Measurements from ENCODE around the gene XPO6. TPM values are rescaled to one million over a fixed set of nuclear protein-coding genes. Genes with fewer than 3 reads are reported as not detected.
"Not testable (repeated sequence)": the region's sequence is repeated elsewhere in the genome, so short reads cannot be mapped to it uniquely, and the experiment has no call there.

The XPO6 gene
- total and polyA plus RNA-seq, 3 donors from 2014 or later, result 216 to 283 (median 238) TPM

DNA sequence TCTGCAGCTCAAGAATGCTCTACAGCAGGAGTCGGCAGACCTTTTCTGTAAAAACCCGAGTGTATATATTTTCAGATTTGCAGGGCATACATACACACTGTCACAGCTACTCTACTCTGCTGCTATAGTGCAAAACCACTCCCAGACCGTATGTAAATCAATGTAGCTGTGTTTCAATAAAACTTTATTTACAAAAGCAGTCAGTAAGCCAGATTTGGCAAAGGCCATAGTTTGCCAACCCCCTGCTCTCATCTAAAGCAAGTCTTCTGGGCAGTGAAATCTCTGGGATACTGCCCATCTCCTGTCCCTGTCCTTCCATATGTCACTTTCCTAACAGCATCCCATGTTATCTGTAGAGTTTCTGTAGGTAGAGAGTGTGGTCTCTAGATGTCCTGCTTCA is 91.0 kb downstream of the XPO6 start:
- WGBS, 2 donors, result 85 to 95% methylated on average over 3 of the region's 3 CpGs
- Histone ChIP-seq H3K4me1 (no peaks in the 10 kb centered on the region), H3K27me3 (no peaks in the 10 kb centered on the region), H3K36me3 (ENCODE audit: low read depth, missing control alignments) (no peaks in the 10 kb centered on the region), H3K4me3 (no peak overlapping the region), H3K27ac (no peak overlapping the region), H3K9me3 (no peaks in the 10 kb centered on the region)
- no peak for DNase-seq
- intact Hi-C loops (cut with DNase I; ENCODE audit: low total_unique reads), result no loop called here
- no peak for TF ChIP-seq POLR2A (IDR thresholded peaks at IDR 0.05)
- TF ChIP-seq, protein P1, sequence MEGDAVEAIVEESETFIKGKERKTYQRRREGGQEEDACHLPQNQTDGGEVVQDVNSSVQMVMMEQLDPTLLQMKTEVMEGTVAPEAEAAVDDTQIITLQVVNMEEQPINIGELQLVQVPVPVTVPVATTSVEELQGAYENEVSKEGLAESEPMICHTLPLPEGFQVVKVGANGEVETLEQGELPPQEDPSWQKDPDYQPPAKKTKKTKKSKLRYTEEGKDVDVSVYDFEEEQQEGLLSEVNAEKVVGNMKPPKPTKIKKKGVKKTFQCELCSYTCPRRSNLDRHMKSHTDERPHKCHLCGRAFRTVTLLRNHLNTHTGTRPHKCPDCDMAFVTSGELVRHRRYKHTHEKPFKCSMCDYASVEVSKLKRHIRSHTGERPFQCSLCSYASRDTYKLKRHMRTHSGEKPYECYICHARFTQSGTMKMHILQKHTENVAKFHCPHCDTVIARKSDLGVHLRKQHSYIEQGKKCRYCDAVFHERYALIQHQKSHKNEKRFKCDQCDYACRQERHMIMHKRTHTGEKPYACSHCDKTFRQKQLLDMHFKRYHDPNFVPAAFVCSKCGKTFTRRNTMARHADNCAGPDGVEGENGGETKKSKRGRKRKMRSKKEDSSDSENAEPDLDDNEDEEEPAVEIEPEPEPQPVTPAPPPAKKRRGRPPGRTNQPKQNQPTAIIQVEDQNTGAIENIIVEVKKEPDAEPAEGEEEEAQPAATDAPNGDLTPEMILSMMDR (IDR thresholded peaks at IDR 0.05), result no peak

DNA sequence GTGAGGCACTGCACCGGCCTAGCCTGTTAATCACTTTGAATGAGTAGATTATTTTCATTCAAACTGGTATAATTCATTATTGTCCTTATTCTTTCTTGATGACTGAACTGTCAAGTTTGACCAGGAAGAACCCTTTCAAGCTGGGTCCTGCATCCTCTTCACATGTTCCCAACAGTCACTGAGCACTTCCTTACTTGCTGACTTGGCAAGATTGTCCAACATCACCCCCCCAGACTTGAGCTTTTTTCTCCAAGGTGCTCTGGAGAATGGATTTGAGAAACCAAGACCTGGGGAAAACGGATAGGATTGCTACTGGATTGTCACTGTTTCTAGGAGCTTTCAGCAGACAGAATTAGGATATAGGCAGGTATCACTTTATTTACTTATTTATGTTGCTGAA is 93.1 kb downstream of the XPO6 start:
- Histone ChIP-seq H3K9me3 (no peaks in the 10 kb centered on the region), H3K4me1 (no peaks in the 10 kb centered on the region), H3K27ac (no peak overlapping the region), H3K36me3 (ENCODE audit: low read depth, missing control alignments) (no peaks in the 10 kb centered on the region), H3K4me3 (no peak overlapping the region), H3K27me3 (no peaks in the 10 kb centered on the region)
- TF ChIP-seq POLR2A (IDR thresholded peaks at IDR 0.05), result no peak
- TF ChIP-seq, protein P1 (IDR thresholded peaks at IDR 0.05), result no peak
- 48% methylated on average over 2 of the region's 2 CpGs; no CpG with 5 or more reads in 1 of the 2 donors for WGBS, 2 donors
- DNase-seq, result no peak
- intact Hi-C loops (cut with DNase I; ENCODE audit: low total_unique reads), result no loop called here

DNA sequence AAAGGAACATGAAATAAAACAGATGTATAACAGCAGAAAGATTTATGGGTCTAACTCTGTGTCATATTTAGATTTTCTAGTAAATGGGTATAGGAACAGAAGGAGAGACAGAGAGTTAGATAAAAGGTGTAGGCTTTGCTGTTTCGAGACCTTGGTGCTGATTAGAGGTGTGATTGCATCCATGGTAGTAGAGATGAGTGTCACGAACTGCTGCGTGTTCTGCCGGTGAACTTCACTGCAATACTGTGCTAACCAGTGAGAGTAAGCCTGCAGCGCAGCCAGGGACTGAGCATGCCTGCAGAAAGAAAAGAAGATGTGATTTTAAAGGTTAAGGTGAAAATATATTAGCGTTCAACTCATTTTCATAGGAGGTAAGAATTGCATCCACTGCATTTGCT is 94.6 kb downstream of the XPO6 start:
- Histone ChIP-seq H3K27me3 (no peaks in the 10 kb centered on the region), H3K36me3 (ENCODE audit: low read depth, missing control alignments) (no peaks in the 10 kb centered on the region), H3K4me3 (no peak overlapping the region), H3K27ac (no peak overlapping the region), H3K4me1 (no peaks in the 10 kb centered on the region), H3K9me3 (no peaks in the 10 kb centered on the region)
- intact Hi-C loops (cut with DNase I; ENCODE audit: low total_unique reads), result no loop called here
- WGBS, 2 donors, result 95 to 99% methylated on average over 6 of the region's 6 CpGs
- no peak for DNase-seq
- TF ChIP-seq POLR2A (IDR thresholded peaks at IDR 0.05), result no peak
- TF ChIP-seq, protein P1 (IDR thresholded peaks at IDR 0.05), result no peak

DNA sequence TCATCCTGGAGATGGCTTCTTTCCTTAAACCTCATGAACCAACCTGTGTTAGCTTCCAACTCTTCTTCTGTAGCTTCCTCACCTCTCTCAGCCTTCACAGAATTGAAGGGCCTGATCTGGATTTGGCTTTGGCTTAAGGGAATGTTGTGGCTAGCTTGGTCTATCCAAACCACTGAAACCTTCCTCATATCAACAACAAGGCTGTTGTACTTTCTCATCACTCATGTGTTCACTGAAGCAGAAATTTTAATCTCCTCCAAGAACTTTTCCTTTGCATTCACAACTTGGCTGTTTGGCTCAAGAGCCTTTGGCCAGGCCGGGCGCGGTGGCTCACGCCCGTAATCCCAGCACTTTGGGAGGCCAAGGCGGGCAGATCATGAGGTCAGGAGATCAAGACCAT is 95.9 kb downstream of the XPO6 start:
- H3K36me3 ChIP-seq (ENCODE audit: low read depth, missing control alignments); H3K27ac ChIP-seq; H3K4me3 ChIP-seq; DNase-seq; H3K9me3 ChIP-seq; intact Hi-C loops (cut with DNase I; ENCODE audit: low total_unique reads); H3K4me1 ChIP-seq; H3K27me3 ChIP-seq: not testable (repeated sequence)
- WGBS, 2 donors, result 96 to 97% methylated on average over 6 of the region's 6 CpGs

DNA sequence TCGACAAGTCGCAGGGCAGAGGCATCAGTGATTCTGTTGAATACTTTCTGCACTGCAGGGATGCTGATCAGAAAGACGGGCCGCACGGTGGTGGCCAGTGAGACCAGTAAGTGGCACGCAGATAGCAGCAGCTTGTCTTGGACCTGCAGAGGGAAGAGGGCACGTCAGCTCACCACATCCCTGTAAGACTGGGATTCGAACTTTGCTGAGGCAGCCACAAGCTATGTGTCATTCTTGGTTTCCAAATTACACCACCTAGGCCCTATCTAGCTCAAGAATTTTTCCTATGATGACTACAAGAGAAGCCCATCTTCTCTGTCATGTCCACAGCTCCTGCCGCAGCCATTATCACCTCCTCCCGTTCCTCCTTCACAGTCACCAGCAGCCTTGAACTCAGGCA is 98.9 kb downstream of the XPO6 start:
- 93% methylated on average over 10 of the region's 10 CpGs for WGBS, 2 donors
- no peaks in the 10 kb centered on the region for H3K36me3 ChIP-seq (ENCODE audit: low read depth, missing control alignments)

More for the DNA sequence above, 98.9 kb downstream of the XPO6 start:
- Histone ChIP-seq H3K4me3 (no peak overlapping the region), H3K27me3 (no peaks in the 10 kb centered on the region), H3K9me3 (no peaks in the 10 kb centered on the region), H3K4me1 (no peaks in the 10 kb centered on the region), H3K27ac (no peak overlapping the region)
- TF ChIP-seq, protein P1 (IDR thresholded peaks at IDR 0.05), result no peak
- no peak for TF ChIP-seq POLR2A (IDR thresholded peaks at IDR 0.05)
- intact Hi-C loops (cut with DNase I; ENCODE audit: low total_unique reads), result no loop called here
- DNase-seq, result no peak

All from testis (tissue), 3 donors.